ENCODE measurements around the gene GSDMA. TPM values are rescaled to one million over a fixed set of nuclear protein-coding genes. Genes with fewer than 3 reads are reported as not detected.

The GSDMA gene
- total RNA-seq, 1 donor from 2014 or later: 0.26 TPM

- DNase-seq (ENCODE audit: low read depth) (peak; percentile 34), FAIRE-seq (no peak)
- Histone ChIP-seq H3K4me3 (ENCODE audit: low read depth, low read length) (no peak overlapping the region), H3K36me3 (ENCODE audit: control insufficient read depth, insufficient read depth, low read length) (peaks cover 14% of the 10 kb centered on the region), H3K27me3 (ENCODE audit: control insufficient read depth, insufficient read depth, low read length) (no peaks in the 10 kb centered on the region)
- TF ChIP-seq CTCF (IDR thresholded peaks at IDR 0.05; ENCODE audit: insufficient read depth, low read length, severe bottlenecking): no peak
Observed at GRCh38 chr17:40022961-40023541, 60.2 kb downstream of the GSDMA start.

GRCh38 chr17:40023590-40024292, 60.9 kb downstream of the GSDMA start:
- DNase-seq (ENCODE audit: low read depth) (no peak), FAIRE-seq (no peak)
- Histone ChIP-seq H3K4me3 (ENCODE audit: low read depth, low read length) (no peak overlapping the region), H3K36me3 (ENCODE audit: control insufficient read depth, insufficient read depth, low read length) (peaks cover 14% of the 10 kb centered on the region), H3K27me3 (ENCODE audit: control insufficient read depth, insufficient read depth, low read length) (no peaks in the 10 kb centered on the region)
- TF ChIP-seq CTCF (IDR thresholded peaks at IDR 0.05; ENCODE audit: insufficient read depth, low read length, severe bottlenecking): no peak

- Histone ChIP-seq H3K36me3 (ENCODE audit: control insufficient read depth, insufficient read depth, low read length) (peaks cover 9% of the 10 kb centered on the region), H3K4me3 (ENCODE audit: low read depth, low read length) (no peak overlapping the region), H3K27me3 (ENCODE audit: control insufficient read depth, insufficient read depth, low read length) (no peaks in the 10 kb centered on the region)
- no peak for TF ChIP-seq CTCF (IDR thresholded peaks at IDR 0.05; ENCODE audit: insufficient read depth, low read length, severe bottlenecking)
- DNase-seq (ENCODE audit: low read depth) (peak; percentile 44), FAIRE-seq (no peak)
Observed at GRCh38 chr17:40024901-40025300, 62.1 kb downstream of the GSDMA start.

- TF ChIP-seq CTCF (IDR thresholded peaks at IDR 0.05; ENCODE audit: insufficient read depth, low read length, severe bottlenecking): no peak
- FAIRE-seq: no peak
- Histone ChIP-seq H3K4me3 (ENCODE audit: low read depth, low read length) (no peak overlapping the region), H3K36me3 (ENCODE audit: control insufficient read depth, insufficient read depth, low read length) (peaks cover 7% of the 10 kb centered on the region), H3K27me3 (ENCODE audit: control insufficient read depth, insufficient read depth, low read length) (no peaks in the 10 kb centered on the region)
- DNase-seq (ENCODE audit: low read depth): no peak
Observed at GRCh38 chr17:40025559-40025958, 62.8 kb downstream of the GSDMA start.

- no peaks in the 10 kb centered on the region for H3K27me3 ChIP-seq (ENCODE audit: control insufficient read depth, insufficient read depth, low read length)
- H3K4me3 ChIP-seq (ENCODE audit: low read depth, low read length): no peak overlapping the region
- peak; percentile 73 for FAIRE-seq
- peaks cover 7% of the 10 kb centered on the region for H3K36me3 ChIP-seq (ENCODE audit: control insufficient read depth, insufficient read depth, low read length)
- DNase-seq (ENCODE audit: low read depth): peak; percentile 76
- TF ChIP-seq CTCF (IDR thresholded peaks at IDR 0.05; ENCODE audit: insufficient read depth, low read length, severe bottlenecking): no peak
Observed at GRCh38 chr17:40025991-40026815, 63.4 kb downstream of the GSDMA start.

All from bronchial epithelial cell (primary cell).